Measurements from ENCODE around the gene GAB1.

DNA sequence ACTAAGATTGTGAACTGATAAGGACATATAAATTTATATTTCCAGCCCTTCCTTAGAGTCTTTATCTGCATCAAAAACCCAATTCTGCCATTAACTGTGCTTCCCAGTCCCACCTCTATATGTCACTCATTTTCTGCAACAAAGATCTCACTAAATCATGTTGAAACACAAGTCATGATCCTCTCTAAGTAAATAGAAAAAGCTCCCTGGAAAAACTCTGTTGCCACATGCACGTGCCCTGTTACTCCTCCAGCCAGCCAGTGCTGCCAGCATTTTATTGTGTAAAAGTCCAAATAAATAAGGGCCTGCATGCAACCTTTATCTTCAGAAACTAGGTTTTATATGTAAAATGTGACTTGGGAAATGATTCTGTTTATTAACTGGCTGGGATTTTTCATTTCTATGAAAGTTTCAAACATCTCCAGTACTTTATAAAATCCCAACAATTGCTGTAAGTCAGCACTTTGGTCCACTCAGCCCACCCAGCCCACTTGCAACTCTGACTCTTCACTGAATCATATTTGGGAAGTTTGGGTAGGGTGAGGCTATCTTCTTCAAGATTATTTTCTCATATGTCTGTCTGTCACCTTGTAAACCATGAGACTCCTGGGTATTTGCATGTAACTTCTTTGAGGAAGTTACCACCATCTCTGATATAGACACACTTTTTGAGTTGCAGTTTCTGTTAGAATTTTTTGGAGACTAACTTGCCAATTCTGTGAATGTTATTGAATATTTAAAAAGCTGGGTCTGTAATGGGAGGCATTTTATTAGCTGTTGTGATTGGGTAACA lies 136.9 kb downstream of the GAB1 start:
- TF ChIP-seq, protein P1, sequence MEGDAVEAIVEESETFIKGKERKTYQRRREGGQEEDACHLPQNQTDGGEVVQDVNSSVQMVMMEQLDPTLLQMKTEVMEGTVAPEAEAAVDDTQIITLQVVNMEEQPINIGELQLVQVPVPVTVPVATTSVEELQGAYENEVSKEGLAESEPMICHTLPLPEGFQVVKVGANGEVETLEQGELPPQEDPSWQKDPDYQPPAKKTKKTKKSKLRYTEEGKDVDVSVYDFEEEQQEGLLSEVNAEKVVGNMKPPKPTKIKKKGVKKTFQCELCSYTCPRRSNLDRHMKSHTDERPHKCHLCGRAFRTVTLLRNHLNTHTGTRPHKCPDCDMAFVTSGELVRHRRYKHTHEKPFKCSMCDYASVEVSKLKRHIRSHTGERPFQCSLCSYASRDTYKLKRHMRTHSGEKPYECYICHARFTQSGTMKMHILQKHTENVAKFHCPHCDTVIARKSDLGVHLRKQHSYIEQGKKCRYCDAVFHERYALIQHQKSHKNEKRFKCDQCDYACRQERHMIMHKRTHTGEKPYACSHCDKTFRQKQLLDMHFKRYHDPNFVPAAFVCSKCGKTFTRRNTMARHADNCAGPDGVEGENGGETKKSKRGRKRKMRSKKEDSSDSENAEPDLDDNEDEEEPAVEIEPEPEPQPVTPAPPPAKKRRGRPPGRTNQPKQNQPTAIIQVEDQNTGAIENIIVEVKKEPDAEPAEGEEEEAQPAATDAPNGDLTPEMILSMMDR (IDR thresholded peaks at IDR 0.05) = no peak
- no peak for TF ChIP-seq ZFX (IDR thresholded peaks at IDR 0.05; ENCODE audit: borderline replicate concordance)

Data from 22Rv1 (cell line).